HCT116 (cell line): Measurements from ENCODE around the gene SGCB. TPM values are rescaled to one million over a fixed set of nuclear protein-coding genes. Genes with fewer than 3 reads are reported as not detected.
A peak's percentile ranks its signal among the peaks of the same experiment; 100 is the strongest.

Experiments used
- ATAC-seq: fragments of 200-7000 bp; cut with Tn5 transposase; 2 replicates; pipeline ENCODE4 v1.9.1; 2020; ENCODE audit warnings: mild to moderate bottlenecking, moderate library complexity
- BruUV-seq: library from RNA; stranded (reverse); fragments of 400-500 nt; replicated peaks from 2 replicates; lab custom pipeline; 2021; lab: Mats Ljungman, UMichigan
- CTCF ChIA-PET: fragments of 300-600 bp; sonication (Branson Sonifier 250); formaldehyde crosslinking; loops from one replicate; lab custom pipeline; 2021; ENCODE audit warnings: antibody characterized with exemption; lab: Charles Lee
- POLR2A ChIA-PET: fragments of 300-600, 350-600 bp; sonication (Branson Sonifier 250); formaldehyde crosslinking; loops from one replicate; lab custom pipeline; 2021; ENCODE audit warnings: antibody characterized with exemption; lab: Charles Lee
- RAD21 ChIA-PET, 2 experiments: fragments of 300-600 bp; sonication (Branson Sonifier 250); formaldehyde crosslinking; loops; one replicate each; lab custom pipeline; 2023; ENCODE audit warnings: low total read pairs in 2 of 2; ENCODE audit not compliant: uncharacterized antibody in 2 of 2, unreplicated experiment in 2 of 2, low non-redundant PET in 1 of 2; lab: Charles Lee
- DNase-seq: peaks from one replicate; pipeline ENCODE4 v3.0.0-alpha.2; 2010; ENCODE audit warnings: low read depth, low spot score
- H2AFZ ChIP-seq: fragments of 200-600 bp; shearing (Covaris generic), sonication (generic); 2 replicates; pipeline ENCODE4 v1.6.1; 2017; ENCODE audit warnings: low read depth, mixed run types, mixed read lengths, antibody characterized with exemption, low read length; ENCODE audit not compliant: poor library complexity, severe bottlenecking
- H3K27ac ChIP-seq: 2 replicates; pipeline ENCODE4 v1.5.1; 2012; ENCODE audit warnings: low read depth, low read length
- H3K27me3 ChIP-seq: fragments of 200-600 bp; sonication (generic); 2 replicates; pipeline ENCODE4 v1.6.1; 2016; ENCODE audit warnings: mixed run types, low read length, mixed read lengths; ENCODE audit not compliant: insufficient read depth
- H3K36me3 ChIP-seq, 2 experiments: fragments of 200-500 bp in 1 of 2; fragments of 200-600 bp in 1 of 2; sonication (Bioruptor generic) in 1 of 2; sonication (generic) in 1 of 2; 2 replicates each; pipeline versions ENCODE4 v1.5.1 to v1.6.1; 2014 to 2016; ENCODE audit warnings: low read length in 2 of 2, inconsistent platforms in 1 of 2, mixed read lengths in 1 of 2, mixed run types in 1 of 2; ENCODE audit not compliant: insufficient read depth in 2 of 2, control insufficient read depth in 1 of 2
- H3K4me1 ChIP-seq, 2 experiments: fragments of 200-600 bp in 1 of 2; sonication (generic) in 1 of 2; 2 replicates each; pipeline versions ENCODE4 v1.5.1 to v1.6.1; 2012 to 2017; ENCODE audit warnings: low read length in 2 of 2, inconsistent platforms in 1 of 2, mild to moderate bottlenecking in 1 of 2, mixed read lengths in 1 of 2, mixed run types in 1 of 2, moderate library complexity in 1 of 2; ENCODE audit not compliant: insufficient read depth in 2 of 2, control insufficient read depth in 1 of 2
- H3K4me2 ChIP-seq: fragments of 200-600 bp; sonication (generic); 2 replicates; pipeline ENCODE4 v1.6.1; 2017; ENCODE audit warnings: mixed run types, low read length, mixed read lengths
- H3K4me3 ChIP-seq, 2 experiments: fragments of 200-600 bp in 1 of 2; sonication (generic) in 1 of 2; replicated peaks in 1 of 2; 2 replicates each; pipeline ENCODE4 v1.5.1; 2011 to 2016; ENCODE audit warnings: low read length in 2 of 2, control low read depth in 1 of 2, low read depth in 1 of 2, mild to moderate bottlenecking in 1 of 2, mixed read lengths in 1 of 2, mixed run types in 1 of 2
- H3K79me2 ChIP-seq: fragments of 200-600 bp; sonication (generic); 2 replicates; pipeline ENCODE4 v1.6.1; 2017; ENCODE audit warnings: mild to moderate bottlenecking, mixed run types, low read length, moderate library complexity, mixed read lengths; ENCODE audit not compliant: insufficient read depth
- H3K9ac ChIP-seq: fragments of 200-600 bp; sonication (generic); 2 replicates; pipeline ENCODE4 v1.6.1; 2016; ENCODE audit warnings: low read length, mixed read lengths
- H3K9me2 ChIP-seq: fragments of 200-600 bp; sonication (generic), shearing (Covaris generic); 2 replicates; pipeline ENCODE4 v1.6.1; 2017; ENCODE audit warnings: mixed run types, mild to moderate bottlenecking, moderate library complexity; ENCODE audit not compliant: insufficient read depth
- H3K9me3 ChIP-seq, 2 experiments: fragments of 200-500 bp in 1 of 2; fragments of 200-600 bp in 1 of 2; sonication (Bioruptor generic) in 1 of 2; sonication (generic) in 1 of 2; 2 replicates each; pipeline ENCODE4 v1.6.1; 2014 to 2017; ENCODE audit warnings: low read length in 2 of 2, mixed read lengths in 2 of 2, inconsistent platforms in 1 of 2, low read depth in 1 of 2, mild to moderate bottlenecking in 1 of 2, mixed run types in 1 of 2, moderate library complexity in 1 of 2; ENCODE audit not compliant: control insufficient read depth in 1 of 2, insufficient read depth in 1 of 2
- H4K20me1 ChIP-seq: fragments of 200-600 bp; sonication (generic), shearing (Covaris generic); 2 replicates; pipeline ENCODE4 v1.6.1; 2017; ENCODE audit warnings: mixed run types, mild to moderate bottlenecking, moderate library complexity; ENCODE audit not compliant: insufficient read depth
- ELF1 ChIP-seq: IDR thresholded peaks from 2 replicates; pipeline ENCODE4 v1.6.1; 2012; ENCODE audit warnings: low read depth, borderline replicate concordance
- EZH2 ChIP-seq: fragments of 200-600 bp; sonication (generic); IDR thresholded peaks from 2 replicates; pipeline ENCODE4 v1.6.1; 2017; ENCODE audit warnings: antibody characterized with exemption, mixed run types
- FOSL1 ChIP-seq: IDR thresholded peaks from 2 replicates; pipeline ENCODE4 v1.6.1; 2012; ENCODE audit warnings: low read depth
- RAD21 ChIP-seq: IDR thresholded peaks from 2 replicates; pipeline ENCODE4 v1.6.1; 2012; ENCODE audit warnings: low read depth, mild to moderate bottlenecking
- SP1 ChIP-seq: IDR thresholded peaks from 2 replicates; pipeline ENCODE4 v1.6.1; 2012; ENCODE audit warnings: low read depth
- SRF ChIP-seq: IDR thresholded peaks from 2 replicates; pipeline ENCODE4 v1.6.1; 2012; ENCODE audit warnings: low read depth
- TCF7L2 ChIP-seq: IDR thresholded peaks from 2 replicates; pipeline ENCODE4 v1.7.0; 2011; ENCODE audit warnings: borderline replicate concordance, inconsistent platforms; ENCODE audit not compliant: insufficient read depth, insufficient read length; ENCODE audit errors: extremely low read depth
- ZNF274 ChIP-seq: fragments of 200-500 bp; sonication (Bioruptor generic); IDR thresholded peaks from 2 replicates; pipeline ENCODE4 v1.6.1; 2014; ENCODE audit warnings: mild to moderate bottlenecking, low read depth, low read length, inconsistent platforms
- intact Hi-C: fragments of 100-400 bp; cut with micrococcal nuclease; formaldehyde crosslinking; loops from 2 replicates; pipeline ENCODE4 v1.10.0; 2022
- total RNA-seq: library from RNA; stranded (reverse); gene quantifications from one replicate; pipeline ENCODE4 v1.2.1, GENCODE V29; 2021; ENCODE audit not compliant: unreplicated experiment
- TF ChIP-seq, protein P1 (sequence below), 3 experiments: fragments of 200-600 bp in 1 of 3; sonication (generic) in 1 of 3; IDR thresholded peaks in 2 of 3; conservative IDR thresholded peaks in 1 of 3; 2 replicates each; pipeline ENCODE4 v1.5.1; 2012 to 2017; ENCODE audit warnings: low read depth in 2 of 3, low read length in 2 of 3, antibody characterized with exemption in 1 of 3, borderline replicate concordance in 1 of 3, control low read depth in 1 of 3, mild to moderate bottlenecking in 1 of 3, mixed read lengths in 1 of 3, mixed run types in 1 of 3, moderate library complexity in 1 of 3; ENCODE audit not compliant: insufficient read depth in 1 of 3
- TF ChIP-seq, protein P2 (sequence below): IDR thresholded peaks from 2 replicates; pipeline ENCODE4 v1.6.1; 2011; ENCODE audit warnings: mild to moderate bottlenecking, low read length, moderate library complexity; ENCODE audit not compliant: insufficient replicate concordance; ENCODE audit errors: extremely low read depth
- TF ChIP-seq, protein P3 (sequence below): IDR thresholded peaks from 2 replicates; pipeline ENCODE4 v1.6.1; 2012; ENCODE audit warnings: low read depth

Gene SGCB
- total RNA-seq, 1 experiment from 2014 or later: 18.3 TPM

DNA sequence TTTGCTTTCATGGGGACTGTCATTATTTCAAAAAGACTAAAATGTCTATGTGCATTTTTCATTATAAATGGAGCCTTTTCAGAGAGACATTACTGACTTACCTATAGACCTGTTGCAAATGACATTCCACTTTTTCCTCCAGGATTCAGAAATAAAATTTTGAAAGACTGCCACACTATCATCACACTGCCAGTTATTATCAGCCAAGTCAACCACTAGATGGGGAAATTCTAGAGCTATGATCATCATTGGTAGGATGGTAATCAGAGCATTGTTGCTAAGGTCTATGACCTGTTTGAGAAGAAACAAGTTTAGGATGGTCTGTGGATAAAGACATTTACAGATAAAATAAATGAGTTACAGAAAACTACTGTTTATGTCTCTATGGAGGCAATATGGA, 40.5 kb downstream of the SGCB start:
- H3K4me2 ChIP-seq: no peak overlapping the region
- no peaks in the 10 kb centered on the region for H3K9me3 ChIP-seq
- CTCF ChIA-PET: no interaction called here
- no peaks in the 10 kb centered on the region for H3K9me2 ChIP-seq
- intact Hi-C loops: loop anchor here (10.0 kb wide), 1 partner anchor 47 kb away; no protein-coding TSS in a partner anchor
- no peaks in the 10 kb centered on the region for H3K27me3 ChIP-seq
- H3K79me2 ChIP-seq: no peaks in the 10 kb centered on the region
- H2AFZ ChIP-seq: no peak overlapping the region
- no peak overlapping the region for H3K27ac ChIP-seq
- H4K20me1 ChIP-seq: no peaks in the 10 kb centered on the region
- POLR2A ChIA-PET: no interaction called here
- no peaks in the 10 kb centered on the region for H3K4me1 ChIP-seq
- RAD21 ChIA-PET: no interaction called here
- BruUV-seq: no TSS peak
- no peak overlapping the region for H3K4me3 ChIP-seq
- DNase-seq (no peak), ATAC-seq (peak; percentile 44; the same call in 1 of the 2 replicates)
- H3K36me3 ChIP-seq: no peaks in the 10 kb centered on the region
- TF ChIP-seq, protein P1, sequence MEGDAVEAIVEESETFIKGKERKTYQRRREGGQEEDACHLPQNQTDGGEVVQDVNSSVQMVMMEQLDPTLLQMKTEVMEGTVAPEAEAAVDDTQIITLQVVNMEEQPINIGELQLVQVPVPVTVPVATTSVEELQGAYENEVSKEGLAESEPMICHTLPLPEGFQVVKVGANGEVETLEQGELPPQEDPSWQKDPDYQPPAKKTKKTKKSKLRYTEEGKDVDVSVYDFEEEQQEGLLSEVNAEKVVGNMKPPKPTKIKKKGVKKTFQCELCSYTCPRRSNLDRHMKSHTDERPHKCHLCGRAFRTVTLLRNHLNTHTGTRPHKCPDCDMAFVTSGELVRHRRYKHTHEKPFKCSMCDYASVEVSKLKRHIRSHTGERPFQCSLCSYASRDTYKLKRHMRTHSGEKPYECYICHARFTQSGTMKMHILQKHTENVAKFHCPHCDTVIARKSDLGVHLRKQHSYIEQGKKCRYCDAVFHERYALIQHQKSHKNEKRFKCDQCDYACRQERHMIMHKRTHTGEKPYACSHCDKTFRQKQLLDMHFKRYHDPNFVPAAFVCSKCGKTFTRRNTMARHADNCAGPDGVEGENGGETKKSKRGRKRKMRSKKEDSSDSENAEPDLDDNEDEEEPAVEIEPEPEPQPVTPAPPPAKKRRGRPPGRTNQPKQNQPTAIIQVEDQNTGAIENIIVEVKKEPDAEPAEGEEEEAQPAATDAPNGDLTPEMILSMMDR (IDR thresholded peaks at IDR 0.05 in 2 of 3, conservative IDR thresholded peaks at IDR 0.05 in 1 of 3; ENCODE audit: borderline replicate concordance in 1 of 3, insufficient read depth in 1 of 3, low read depth in 2 of 3, low read length in 2 of 3): peak in 1 of 3 experiments; percentile 23; a peak in 3 of 6 replicates
- TF ChIP-seq SRF: no peak
- H3K9ac ChIP-seq: no peak overlapping the region

DNA sequence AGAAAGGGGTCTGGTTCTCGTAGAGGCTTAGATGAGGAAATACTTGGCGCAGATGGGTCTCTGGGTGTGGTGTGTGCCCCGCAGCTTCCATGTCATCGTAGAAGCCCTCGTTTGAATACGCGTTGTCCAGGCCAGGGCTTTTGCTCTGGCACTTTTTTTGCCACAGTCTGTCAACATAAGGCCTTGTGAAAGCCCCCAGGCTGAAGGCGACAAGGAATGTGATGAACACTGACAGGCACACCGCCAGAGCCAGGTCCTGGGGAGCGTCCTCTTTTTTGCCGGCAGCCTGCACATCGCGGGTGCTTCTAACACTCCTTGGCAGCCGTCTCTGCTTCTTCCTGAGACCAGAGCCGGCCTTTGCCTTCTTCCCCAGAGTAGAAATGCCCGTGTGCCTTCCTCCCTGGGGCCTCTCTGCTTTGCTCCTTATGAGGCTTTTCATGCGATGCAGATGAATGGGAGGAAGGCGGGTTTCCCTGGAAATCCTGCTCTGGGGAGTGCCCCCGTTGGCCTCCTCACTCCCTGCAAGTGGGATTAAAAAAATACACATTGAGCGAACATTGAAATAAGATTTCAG, 42.4 kb downstream of the SGCB start:
- H3K4me1 ChIP-seq: no peaks in the 10 kb centered on the region
- intact Hi-C loops: loop anchor here (10.0 kb wide), 1 partner anchor 49 kb away; no protein-coding TSS in a partner anchor
- no peak overlapping the region for H2AFZ ChIP-seq
- ChIA-PET POLR2A (no interaction called here), CTCF (no interaction called here), RAD21 (no interaction called here)
- no peaks in the 10 kb centered on the region for H3K9me3 ChIP-seq
- ATAC-seq (no peak), DNase-seq (no peak)
- no peak overlapping the region for H3K27ac ChIP-seq
- no peaks in the 10 kb centered on the region for H3K36me3 ChIP-seq
- no peak overlapping the region for H3K9ac ChIP-seq
- no peak overlapping the region for H3K4me2 ChIP-seq
- H3K4me3 ChIP-seq: no peak overlapping the region
- H3K79me2 ChIP-seq: no peaks in the 10 kb centered on the region
- no peaks in the 10 kb centered on the region for H4K20me1 ChIP-seq
- H3K27me3 ChIP-seq: no peaks in the 10 kb centered on the region
- BruUV-seq: no TSS peak
- no peaks in the 10 kb centered on the region for H3K9me2 ChIP-seq
- TF ChIP-seq RAD21 (no peak), TCF7L2 (no peak), EZH2 (no peak), ZNF274 (no peak), FOSL1 (no peak), SRF (no peak), SP1 (no peak), ELF1 (no peak)
- TF ChIP-seq, protein P2, sequence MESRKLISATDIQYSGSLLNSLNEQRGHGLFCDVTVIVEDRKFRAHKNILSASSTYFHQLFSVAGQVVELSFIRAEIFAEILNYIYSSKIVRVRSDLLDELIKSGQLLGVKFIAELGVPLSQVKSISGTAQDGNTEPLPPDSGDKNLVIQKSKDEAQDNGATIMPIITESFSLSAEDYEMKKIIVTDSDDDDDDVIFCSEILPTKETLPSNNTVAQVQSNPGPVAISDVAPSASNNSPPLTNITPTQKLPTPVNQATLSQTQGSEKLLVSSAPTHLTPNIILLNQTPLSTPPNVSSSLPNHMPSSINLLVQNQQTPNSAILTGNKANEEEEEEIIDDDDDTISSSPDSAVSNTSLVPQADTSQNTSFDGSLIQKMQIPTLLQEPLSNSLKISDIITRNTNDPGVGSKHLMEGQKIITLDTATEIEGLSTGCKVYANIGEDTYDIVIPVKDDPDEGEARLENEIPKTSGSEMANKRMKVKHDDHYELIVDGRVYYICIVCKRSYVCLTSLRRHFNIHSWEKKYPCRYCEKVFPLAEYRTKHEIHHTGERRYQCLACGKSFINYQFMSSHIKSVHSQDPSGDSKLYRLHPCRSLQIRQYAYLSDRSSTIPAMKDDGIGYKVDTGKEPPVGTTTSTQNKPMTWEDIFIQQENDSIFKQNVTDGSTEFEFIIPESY: no peak
- TF ChIP-seq, protein P3, sequence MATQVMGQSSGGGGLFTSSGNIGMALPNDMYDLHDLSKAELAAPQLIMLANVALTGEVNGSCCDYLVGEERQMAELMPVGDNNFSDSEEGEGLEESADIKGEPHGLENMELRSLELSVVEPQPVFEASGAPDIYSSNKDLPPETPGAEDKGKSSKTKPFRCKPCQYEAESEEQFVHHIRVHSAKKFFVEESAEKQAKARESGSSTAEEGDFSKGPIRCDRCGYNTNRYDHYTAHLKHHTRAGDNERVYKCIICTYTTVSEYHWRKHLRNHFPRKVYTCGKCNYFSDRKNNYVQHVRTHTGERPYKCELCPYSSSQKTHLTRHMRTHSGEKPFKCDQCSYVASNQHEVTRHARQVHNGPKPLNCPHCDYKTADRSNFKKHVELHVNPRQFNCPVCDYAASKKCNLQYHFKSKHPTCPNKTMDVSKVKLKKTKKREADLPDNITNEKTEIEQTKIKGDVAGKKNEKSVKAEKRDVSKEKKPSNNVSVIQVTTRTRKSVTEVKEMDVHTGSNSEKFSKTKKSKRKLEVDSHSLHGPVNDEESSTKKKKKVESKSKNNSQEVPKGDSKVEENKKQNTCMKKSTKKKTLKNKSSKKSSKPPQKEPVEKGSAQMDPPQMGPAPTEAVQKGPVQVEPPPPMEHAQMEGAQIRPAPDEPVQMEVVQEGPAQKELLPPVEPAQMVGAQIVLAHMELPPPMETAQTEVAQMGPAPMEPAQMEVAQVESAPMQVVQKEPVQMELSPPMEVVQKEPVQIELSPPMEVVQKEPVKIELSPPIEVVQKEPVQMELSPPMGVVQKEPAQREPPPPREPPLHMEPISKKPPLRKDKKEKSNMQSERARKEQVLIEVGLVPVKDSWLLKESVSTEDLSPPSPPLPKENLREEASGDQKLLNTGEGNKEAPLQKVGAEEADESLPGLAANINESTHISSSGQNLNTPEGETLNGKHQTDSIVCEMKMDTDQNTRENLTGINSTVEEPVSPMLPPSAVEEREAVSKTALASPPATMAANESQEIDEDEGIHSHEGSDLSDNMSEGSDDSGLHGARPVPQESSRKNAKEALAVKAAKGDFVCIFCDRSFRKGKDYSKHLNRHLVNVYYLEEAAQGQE: no peak
